MM.1S (cell line): Measurements from ENCODE around the gene DOC2A.

Experiments
- DNase-seq: peaks from one replicate; pipeline ENCODE4 v3.0.0-alpha.2; 2015
- H2AFZ ChIP-seq: fragments of 300-600 bp; sonication (generic); 2 replicates; pipeline ENCODE4 v1.6.0; 2016; ENCODE audit warnings: antibody characterized with exemption, low read length
- H3F3A ChIP-seq: fragments of 300-600 bp; sonication (generic); 2 replicates; pipeline ENCODE4 v1.6.1; 2016; ENCODE audit warnings: mild to moderate bottlenecking, antibody characterized with exemption, low read length, moderate library complexity, mixed read lengths; ENCODE audit not compliant: insufficient read depth
- H3K27ac ChIP-seq: fragments of 300-600 bp; sonication (generic); 2 replicates; pipeline ENCODE4 v1.5.1; 2016; ENCODE audit warnings: mild to moderate bottlenecking, low read length
- H3K27me3 ChIP-seq: fragments of 300-600 bp; sonication (generic); replicated peaks from 2 replicates; pipeline ENCODE4 v1.6.0; 2016; ENCODE audit warnings: low read length; ENCODE audit not compliant: insufficient read depth
- H3K36me3 ChIP-seq: fragments of 300-600 bp; sonication (generic); replicated peaks from 2 replicates; pipeline ENCODE4 v1.6.1; 2016; ENCODE audit warnings: mild to moderate bottlenecking, low read length, mixed read lengths; ENCODE audit not compliant: insufficient read depth
- H3K4me1 ChIP-seq: fragments of 300-600 bp; sonication (generic); 2 replicates; pipeline ENCODE4 v1.6.1; 2016; ENCODE audit warnings: low read length, mixed read lengths
- H3K4me2 ChIP-seq: fragments of 300-600 bp; sonication (generic); 2 replicates; pipeline ENCODE4 v1.6.0; 2016; ENCODE audit warnings: low read depth, low read length
- H3K4me3 ChIP-seq: fragments of 300-600 bp; sonication (generic); 2 replicates; pipeline ENCODE4 v1.5.1; 2016; ENCODE audit warnings: low read length, mixed read lengths
- H3K79me2 ChIP-seq: fragments of 300-600 bp; sonication (generic); 2 replicates; pipeline ENCODE4 v1.6.1; 2016; ENCODE audit warnings: mixed run types, low read length, mixed read lengths
- H3K9ac ChIP-seq: fragments of 300-600 bp; sonication (generic); 2 replicates; pipeline ENCODE4 v1.6.1; 2016; ENCODE audit warnings: low read length, mixed read lengths
- H3K9me2 ChIP-seq: fragments of 300-600 bp; sonication (generic); replicated peaks from 2 replicates; pipeline ENCODE4 v1.6.1; 2016; ENCODE audit warnings: mild to moderate bottlenecking, low read length, mixed read lengths; ENCODE audit not compliant: insufficient read depth
- H3K9me3 ChIP-seq: fragments of 300-600 bp; sonication (generic); replicated peaks from 2 replicates; pipeline ENCODE4 v1.6.1; 2016; ENCODE audit warnings: mild to moderate bottlenecking, low read length, mixed read lengths; ENCODE audit not compliant: insufficient read depth
- H4K20me1 ChIP-seq: fragments of 300-600 bp; sonication (generic); 2 replicates; pipeline ENCODE4 v1.6.1; 2016; ENCODE audit warnings: mild to moderate bottlenecking, low read length, moderate library complexity, mixed read lengths; ENCODE audit not compliant: insufficient read depth
- CTCF ChIP-seq: fragments of 300-600 bp; sonication (generic); IDR thresholded peaks from 2 replicates; pipeline ENCODE4 v1.5.1; 2016; ENCODE audit warnings: antibody characterized with exemption, low read length, mixed read lengths
- EZH2 ChIP-seq: fragments of 300-600 bp; sonication (generic); optimal IDR thresholded peaks from 2 replicates; pipeline ENCODE3; 2017; ENCODE audit warnings: low read depth, mild to moderate bottlenecking, antibody characterized with exemption, low read length, mixed read lengths
- EZH2phosphoT487 ChIP-seq: fragments of 300-600 bp; sonication (generic); IDR thresholded peaks from 2 replicates; pipeline ENCODE4 v1.6.1; 2018; ENCODE audit warnings: antibody characterized with exemption, low read length

The DOC2A gene

GRCh38 chr16:29995324-29995910 is 15.4 kb downstream of the DOC2A start, which contains the start of gene HIRIP3:
Gene HIRIP3, minus strand, starts transcription at chr16:29995617. Its CDS starts 12 bp downstream, at chr16:29995605.
- Histone ChIP-seq H3K9me3 (no peaks in the 10 kb centered on the region), H3K27me3 (no peaks in the 10 kb centered on the region), H2AFZ (peak within 1 kb of the TSS; percentile 95), H3F3A (peaks cover 13% of the 10 kb centered on the region; the same call in 1 of the 2 replicates), H3K9me2 (no peaks in the 10 kb centered on the region), H3K79me2 (peaks cover 11% of the 10 kb centered on the region), H3K27ac (peak within 1 kb of the TSS; percentile 99), H4K20me1 (no peaks in the 10 kb centered on the region), H3K4me2 (peak within 1 kb of the TSS; percentile 99), H3K4me1 (peaks cover 12% of the 10 kb centered on the region), H3K36me3 (0 out of 2 replicates have a peak, but pooled peaks cover 2% of the 10 kb centered on the region), H3K9ac (peak within 1 kb of the TSS; percentile 100), H3K4me3 (peak within 1 kb of the TSS; percentile 98)
- no peak for TF ChIP-seq EZH2
- TF ChIP-seq CTCF: no peak
- TF ChIP-seq EZH2phosphoT487: no peak
- DNase-seq: peak; percentile 92

- Histone ChIP-seq H3K4me3 (peak overlapping the region; percentile 98), H3K9me2 (no peaks in the 10 kb centered on the region), H3K27ac (peak overlapping the region; percentile 99; the same call in 1 of the 2 replicates), H3K4me2 (peak overlapping the region; percentile 99), H4K20me1 (no peaks in the 10 kb centered on the region), H3K9me3 (no peaks in the 10 kb centered on the region), H3K9ac (peak overlapping the region; percentile 100), H3F3A (peaks cover 14% of the 10 kb centered on the region; the same call in 1 of the 2 replicates), H3K79me2 (peaks cover 11% of the 10 kb centered on the region), H3K27me3 (no peaks in the 10 kb centered on the region), H2AFZ (peak overlapping the region; percentile 95), H3K36me3 (0 out of 2 replicates have a peak, but pooled peaks cover 2% of the 10 kb centered on the region), H3K4me1 (peaks cover 12% of the 10 kb centered on the region)
- TF ChIP-seq EZH2 (no peak), CTCF (no peak), EZH2phosphoT487 (no peak)
- DNase-seq: no peak
Measured at GRCh38 chr16:29994600-29995323, 16.1 kb downstream of the DOC2A start.

GRCh38 chr16:29993903-29994599 is 16.8 kb downstream of the DOC2A start:
- no peak for DNase-seq
- peaks cover 21% of the 10 kb centered on the region for H3F3A ChIP-seq
- H4K20me1 ChIP-seq: no peaks in the 10 kb centered on the region
- peak overlapping the region; percentile 98; the same call in 1 of the 2 replicates for H3K4me3 ChIP-seq
- no peaks in the 10 kb centered on the region for H3K9me3 ChIP-seq
- H3K79me2 ChIP-seq: peaks cover 11% of the 10 kb centered on the region
- peaks cover 12% of the 10 kb centered on the region for H3K4me1 ChIP-seq
- H3K9me2 ChIP-seq: no peaks in the 10 kb centered on the region
- H3K27ac ChIP-seq: no peak overlapping the region
- no peak overlapping the region for H2AFZ ChIP-seq
- H3K36me3 ChIP-seq: 0 out of 2 replicates have a peak, but pooled peaks cover 2% of the 10 kb centered on the region
- H3K9ac ChIP-seq: no peak overlapping the region; the same call in 1 of the 2 replicates
- no peaks in the 10 kb centered on the region for H3K27me3 ChIP-seq
- H3K4me2 ChIP-seq: peak overlapping the region; percentile 99
- TF ChIP-seq CTCF: no peak
- no peak for TF ChIP-seq EZH2phosphoT487
- TF ChIP-seq EZH2: no peak
